SK-N-SH treated with all-trans-retinoic acid at 6 μM for 48 hours (cell line): ENCODE measurements around the gene CRLF1.

Source experiments
- ATAC-seq: fragments of 200-7000 bp; cut with Tn5 transposase; 3 replicates; pipeline ENCODE4 v1.9.1; 2020; ENCODE audit warnings: mild to moderate bottlenecking, moderate library complexity
- ARNTL ChIP-seq: fragments of 450-650 bp; formaldehyde crosslinking; IDR thresholded peaks from 2 replicates; pipeline ENCODE4 v1.5.0; 2020; ENCODE audit warnings: low read depth, mild to moderate bottlenecking, moderate library complexity, borderline replicate concordance
- BACH2 ChIP-seq: fragments of 250-450 bp; sonication (Bioruptor Pico); IDR thresholded peaks from 2 replicates; pipeline ENCODE4 v1.9.0; 2021; ENCODE audit warnings: mild to moderate bottlenecking, borderline replicate concordance
- CREB5 ChIP-seq: fragments of 250-450 bp; sonication (Bioruptor Pico); IDR thresholded peaks from 2 replicates; pipeline ENCODE4 v1.5.1; 2020; ENCODE audit warnings: low read depth, mild to moderate bottlenecking, moderate library complexity
- CSRNP3 ChIP-seq: fragments of 250-450 bp; sonication (Bioruptor Pico); IDR thresholded peaks from 2 replicates; pipeline ENCODE4 v1.5.1; 2021; ENCODE audit warnings: mild to moderate bottlenecking, moderate library complexity
- ESRRG ChIP-seq: fragments of 250-450 bp; sonication (Bioruptor Pico); IDR thresholded peaks from 2 replicates; pipeline ENCODE4 v1.6.1; 2021; ENCODE audit warnings: mild to moderate bottlenecking
- GLIS3 ChIP-seq: fragments of 250-450 bp; sonication (Bioruptor Pico); IDR thresholded peaks from 2 replicates; pipeline ENCODE4 v1.5.0; 2020; ENCODE audit warnings: mild to moderate bottlenecking, moderate library complexity
- ISL1 ChIP-seq: fragments of 250-450 bp; sonication (Bioruptor Pico); IDR thresholded peaks from 2 replicates; pipeline ENCODE4 v2.1.2; 2022; ENCODE audit warnings: mild to moderate bottlenecking, moderate library complexity
- OSR1 ChIP-seq: fragments of 250-450 bp; sonication (Bioruptor Pico); IDR thresholded peaks from 2 replicates; pipeline ENCODE4 v1.8.0; 2022; ENCODE audit warnings: moderate library complexity, mild to moderate bottlenecking, inconsistent platforms
- PATZ1 ChIP-seq: fragments of 250-450 bp; sonication (Bioruptor Pico); IDR thresholded peaks from 2 replicates; pipeline ENCODE4 v1.8.0; 2020; ENCODE audit warnings: mild to moderate bottlenecking, moderate library complexity, borderline replicate concordance
- PPARA ChIP-seq: fragments of 250-450 bp; sonication (Bioruptor Pico); IDR thresholded peaks from 2 replicates; pipeline ENCODE4 v1.5.0; 2020; ENCODE audit warnings: mild to moderate bottlenecking, borderline replicate concordance
- RARB ChIP-seq: fragments of 250-450 bp; sonication (Bioruptor Pico); IDR thresholded peaks from 2 replicates; pipeline ENCODE4 v1.8.0; 2021; ENCODE audit warnings: mild to moderate bottlenecking, moderate library complexity
- SNAI2 ChIP-seq: fragments of 250-450 bp; sonication (Bioruptor Pico); IDR thresholded peaks from 2 replicates; pipeline ENCODE4 v1.5.0; 2020; ENCODE audit warnings: mild to moderate bottlenecking, moderate library complexity
- TCF4 ChIP-seq: fragments of 250-450 bp; sonication (Bioruptor Pico); IDR thresholded peaks from 2 replicates; pipeline ENCODE4 v1.8.0; 2021; ENCODE audit warnings: mild to moderate bottlenecking, moderate library complexity, borderline replicate concordance
- TOX ChIP-seq: fragments of 250-450 bp; sonication (Bioruptor Pico); IDR thresholded peaks from 2 replicates; pipeline ENCODE4 v1.8.0; 2021; ENCODE audit warnings: mild to moderate bottlenecking, moderate library complexity, borderline replicate concordance
- ZC3H10 ChIP-seq: fragments of 250-450 bp; sonication (Bioruptor Pico); IDR thresholded peaks from 2 replicates; pipeline ENCODE4 v1.5.1; 2021; ENCODE audit warnings: mild to moderate bottlenecking, moderate library complexity
- ZFP3 ChIP-seq: fragments of 250-450 bp; sonication (Bioruptor Pico); IDR thresholded peaks from 2 replicates; pipeline ENCODE4 v1.5.0; 2020; ENCODE audit warnings: mild to moderate bottlenecking, moderate library complexity
- ZFP30 ChIP-seq: fragments of 450-650 bp; formaldehyde crosslinking; IDR thresholded peaks from 2 replicates; pipeline ENCODE4 v1.5.0; 2022; ENCODE audit warnings: mild to moderate bottlenecking, moderate library complexity
- ZNF565 ChIP-seq: fragments of 450-650 bp; formaldehyde crosslinking; conservative IDR thresholded peaks from 2 replicates; pipeline ENCODE4 v1.5.0; 2020; ENCODE audit warnings: low read depth, mild to moderate bottlenecking, moderate library complexity
- ZNF8 ChIP-seq: fragments of 450-650 bp; formaldehyde crosslinking; IDR thresholded peaks from 2 replicates; pipeline ENCODE4 v1.5.0; 2020; ENCODE audit warnings: mild to moderate bottlenecking, moderate library complexity

The CRLF1 gene

GRCh38 chr19:18654469-18654868, 47.9 kb upstream of the CRLF1 start:
- TF ChIP-seq ARNTL (CRISPR knock-in tag), result no peak
- no peak for TF ChIP-seq OSR1 (CRISPR knock-in tag)
- TF ChIP-seq PATZ1 (CRISPR knock-in tag), result no peak
- TF ChIP-seq GLIS3 (CRISPR knock-in tag), result no peak
- no peak for TF ChIP-seq TOX
- no peak for TF ChIP-seq PPARA (CRISPR knock-in tag)
- no peak for TF ChIP-seq RARB (CRISPR knock-in tag)
- TF ChIP-seq ZC3H10 (CRISPR knock-in tag), result no peak
- no peak for TF ChIP-seq ZFP30 (CRISPR knock-in tag)
- no peak for ATAC-seq

GRCh38 chr19:18653853-18654252, 47.3 kb upstream of the CRLF1 start:
- TF ChIP-seq ESRRG (CRISPR knock-in tag), result no peak
- TF ChIP-seq ZNF8, result no peak
- no peak for TF ChIP-seq RARB (CRISPR knock-in tag)
- no peak for TF ChIP-seq TOX
- TF ChIP-seq GLIS3 (CRISPR knock-in tag), result no peak
- TF ChIP-seq OSR1 (CRISPR knock-in tag), result no peak
- TF ChIP-seq TCF4 (CRISPR knock-in tag), result no peak
- TF ChIP-seq SNAI2 (CRISPR knock-in tag), result no peak
- ATAC-seq, result no peak

- no peak; the same call in 2 of the 3 replicates for ATAC-seq
- TF ChIP-seq ZC3H10 (CRISPR knock-in tag) (no peak), OSR1 (CRISPR knock-in tag) (no peak), ZNF565 (no peak), SNAI2 (CRISPR knock-in tag) (no peak), ZNF8 (no peak), CSRNP3 (CRISPR knock-in tag) (no peak), ARNTL (CRISPR knock-in tag) (no peak)
These were observed 45.1 kb upstream of the CRLF1 start for GRCh38 chr19:18651733-18652132.

- no peak for TF ChIP-seq ZNF565
- no peak for ATAC-seq
These were observed 44.7 kb upstream of the CRLF1 start for GRCh38 chr19:18651300-18651699.

GRCh38 chr19:18650468-18651041, 44.0 kb upstream of the CRLF1 start:
- ATAC-seq, result no peak
- TF ChIP-seq CSRNP3 (CRISPR knock-in tag) (no peak), ZC3H10 (CRISPR knock-in tag) (no peak), ISL1 (CRISPR knock-in tag) (no peak), ARNTL (CRISPR knock-in tag) (no peak), TCF4 (CRISPR knock-in tag) (no peak), PATZ1 (CRISPR knock-in tag) (no peak)

- no peak for TF ChIP-seq ESRRG (CRISPR knock-in tag)
- no peak for TF ChIP-seq PPARA (CRISPR knock-in tag)
- TF ChIP-seq ZFP3 (CRISPR knock-in tag), result no peak
- no peak for TF ChIP-seq BACH2
- no peak for TF ChIP-seq CREB5 (CRISPR knock-in tag)
- ATAC-seq, result no peak
These were observed 43.4 kb upstream of the CRLF1 start for GRCh38 chr19:18650021-18650390.
